ENCODE data around the gene JAM3.
"Not testable (repeated sequence)": the region's sequence is repeated elsewhere in the genome, so short reads cannot be mapped to it uniquely, and the experiment has no call there.

Gene JAM3

GRCh38 chr11:134063124-134063495 is 5.8 kb upstream of the JAM3 start:
- no peak for DNase-seq

DNA sequence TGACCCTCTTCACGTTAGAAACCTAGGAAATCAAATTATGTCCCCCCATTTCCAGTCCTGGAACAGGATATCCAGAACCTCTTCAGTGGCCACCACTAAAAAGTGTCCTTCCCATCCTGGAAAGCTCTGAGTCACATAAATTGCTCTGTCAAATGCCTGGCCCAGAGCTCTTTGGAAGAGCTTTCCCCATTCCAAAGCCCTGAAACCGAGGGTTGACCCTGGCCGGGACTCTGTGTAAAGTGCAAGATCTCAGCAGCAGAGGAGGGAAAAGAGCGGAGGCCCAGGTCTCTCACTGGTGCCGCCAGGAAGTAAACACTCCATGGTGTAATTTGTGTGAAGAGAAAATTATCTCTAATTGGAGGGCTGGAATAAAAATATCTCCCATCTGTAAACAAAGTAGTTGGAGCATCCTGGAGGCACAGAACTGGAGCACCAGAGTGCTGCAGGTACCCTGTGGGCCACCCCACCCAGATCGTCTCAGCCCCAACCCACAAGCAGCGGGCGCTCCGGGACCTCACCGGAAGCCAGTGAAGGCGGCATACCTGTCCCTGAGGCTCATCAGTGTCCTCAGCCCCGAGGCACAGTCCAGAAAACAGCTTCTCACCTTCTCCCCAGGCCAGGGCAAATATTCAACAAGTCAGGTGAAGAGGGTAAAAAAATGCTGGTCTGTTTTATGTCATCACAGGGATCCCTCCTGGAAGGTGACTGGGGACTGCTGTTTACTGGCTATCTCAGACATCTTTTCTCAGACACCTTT is 4.7 kb upstream of the JAM3 start:
- DNase-seq: no peak

GRCh38 chr11:134065381-134065780 is 3.5 kb upstream of the JAM3 start:
- DNase-seq: no peak

GRCh38 chr11:134066943-134067885 is 1.7 kb upstream of the JAM3 start:
- no peak for DNase-seq

- no peak for DNase-seq
These were observed 812 bp downstream of the JAM3 start for GRCh38 chr11:134069426-134070341.

GRCh38 chr11:134070342-134070845 is 1.5 kb downstream of the JAM3 start:
- DNase-seq: no peak

DNA sequence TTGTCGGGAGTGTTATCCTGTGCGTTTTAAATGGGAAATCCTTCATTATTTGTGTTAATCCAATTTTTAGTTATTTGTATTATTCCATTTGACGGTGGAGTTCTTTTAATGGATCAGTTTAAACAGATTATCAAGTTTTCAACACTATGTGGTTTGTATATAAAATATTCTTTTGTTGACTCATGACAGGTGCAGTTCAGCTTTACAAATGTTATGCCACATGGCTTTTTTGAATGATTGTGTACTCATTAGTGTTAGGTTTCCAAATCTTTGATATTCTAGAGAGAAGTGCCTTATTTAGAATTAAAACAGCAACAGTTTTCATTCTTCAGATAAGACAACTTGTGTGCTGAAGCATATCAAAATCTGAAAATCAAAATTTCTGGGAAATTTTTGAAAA is 2.4 kb downstream of the JAM3 start:
- no peak for DNase-seq

GRCh38 chr11:134071766-134072402 is 3.0 kb downstream of the JAM3 start:
- no peak for DNase-seq

- no peak for DNase-seq
These were observed 4.0 kb downstream of the JAM3 start for GRCh38 chr11:134072844-134073243.

GRCh38 chr11:134074346-134074745 is 5.5 kb downstream of the JAM3 start:
- DNase-seq: no peak

GRCh38 chr11:134074766-134075165 is 5.9 kb downstream of the JAM3 start:
- no peak for DNase-seq

DNA sequence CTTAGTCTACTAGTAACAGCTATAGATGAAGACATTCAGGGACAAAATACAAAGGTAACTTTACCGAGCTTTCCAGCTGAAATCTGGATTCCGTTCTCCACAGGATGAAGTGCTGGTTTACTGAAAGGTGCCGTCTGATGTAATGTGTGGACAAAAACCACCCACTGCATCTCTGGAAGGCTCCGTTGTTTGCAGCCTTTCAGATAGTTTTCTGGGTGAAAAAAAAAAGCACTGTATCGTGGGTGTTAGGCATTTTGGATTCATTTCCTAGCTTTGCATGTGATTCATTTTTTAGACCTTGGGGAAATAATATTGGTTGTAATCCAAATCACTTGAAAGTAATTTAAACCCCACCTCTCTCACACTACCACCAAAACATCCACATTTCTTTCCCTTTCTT is 10.4 kb downstream of the JAM3 start:
- no peak for DNase-seq

GRCh38 chr11:134081258-134081657 is 12.4 kb downstream of the JAM3 start:
- not testable (repeated sequence) for DNase-seq

DNA sequence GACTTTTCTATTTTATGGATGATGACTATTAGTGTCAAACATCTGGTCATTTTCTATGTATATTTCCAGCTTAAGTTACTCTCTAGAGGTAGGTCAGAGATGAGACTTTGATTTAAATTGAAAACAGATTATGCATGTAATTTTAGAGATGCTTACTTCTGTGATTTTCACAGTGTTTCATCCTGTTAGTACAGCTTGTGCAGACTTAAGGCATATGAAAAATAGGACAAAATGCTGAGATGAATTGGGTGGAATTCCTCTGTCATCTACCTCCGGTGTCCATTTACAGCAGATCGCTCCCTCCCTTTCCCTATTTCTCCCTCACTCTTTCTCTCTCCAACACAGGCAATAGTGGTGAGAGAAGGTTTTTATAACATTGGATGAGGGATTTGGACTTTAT is 14.1 kb downstream of the JAM3 start:
- DNase-seq: no peak

- DNase-seq: no peak
These were observed 17.5 kb downstream of the JAM3 start for GRCh38 chr11:134086376-134086775.

GRCh38 chr11:134092006-134092405 is 23.1 kb downstream of the JAM3 start:
- not testable (repeated sequence) for DNase-seq

- DNase-seq: no peak
These were observed 28.3 kb downstream of the JAM3 start for GRCh38 chr11:134097166-134097565.

- DNase-seq: no peak
These were observed 29.8 kb downstream of the JAM3 start for GRCh38 chr11:134098566-134099184.

DNA sequence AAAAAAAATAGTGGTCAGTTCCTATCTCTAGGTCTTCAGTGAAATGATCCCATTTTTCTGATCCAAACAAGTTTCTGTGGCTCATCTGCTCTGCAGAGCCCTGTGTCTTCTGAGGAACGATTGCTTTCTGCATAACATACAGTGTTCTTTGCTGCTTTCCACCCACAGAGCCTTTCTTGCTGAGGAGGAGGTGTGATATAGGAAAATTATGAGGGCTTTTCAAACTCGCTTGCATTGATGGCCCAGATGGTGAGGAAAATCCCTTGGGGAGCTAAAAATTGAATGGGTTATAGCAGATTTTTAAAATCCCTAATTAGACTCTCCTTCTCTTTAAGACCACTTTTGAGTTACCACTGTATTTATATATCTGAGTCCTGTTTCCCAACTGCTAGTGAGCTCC is 31.3 kb downstream of the JAM3 start:
- DNase-seq: no peak

GRCh38 chr11:134101282-134101681 is 32.4 kb downstream of the JAM3 start:
- no peak for DNase-seq

- no peak for DNase-seq
These were observed 41.5 kb downstream of the JAM3 start for GRCh38 chr11:134110252-134110815.
